ENCODE results near the gene TFDP2.
A peak's percentile ranks its signal among the peaks of the same experiment; 100 is the strongest.
"Not testable (repeated sequence)": the region's sequence is repeated elsewhere in the genome, so short reads cannot be mapped to it uniquely, and the experiment has no call there.

Gene TFDP2

DNA sequence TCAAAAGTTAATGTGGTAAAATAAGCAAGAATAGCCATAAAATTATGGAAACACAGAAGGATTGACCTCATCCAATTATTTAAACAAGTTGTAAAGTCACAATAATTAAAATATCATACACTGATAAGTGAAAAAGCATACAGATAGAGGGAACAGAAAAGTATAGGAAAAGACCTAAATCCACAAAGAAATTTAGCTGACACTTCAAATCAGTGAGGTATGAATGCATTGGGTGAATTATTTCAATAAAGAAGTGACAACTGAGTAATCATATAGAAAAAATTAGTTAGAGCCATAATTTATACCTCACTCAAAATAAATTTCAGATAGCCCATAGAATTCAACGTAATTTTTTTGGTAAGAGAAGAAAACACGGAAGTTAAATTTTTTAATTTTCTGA lies 25.1 kb downstream of the TFDP2 start:
- no peak for DNase-seq

DNA sequence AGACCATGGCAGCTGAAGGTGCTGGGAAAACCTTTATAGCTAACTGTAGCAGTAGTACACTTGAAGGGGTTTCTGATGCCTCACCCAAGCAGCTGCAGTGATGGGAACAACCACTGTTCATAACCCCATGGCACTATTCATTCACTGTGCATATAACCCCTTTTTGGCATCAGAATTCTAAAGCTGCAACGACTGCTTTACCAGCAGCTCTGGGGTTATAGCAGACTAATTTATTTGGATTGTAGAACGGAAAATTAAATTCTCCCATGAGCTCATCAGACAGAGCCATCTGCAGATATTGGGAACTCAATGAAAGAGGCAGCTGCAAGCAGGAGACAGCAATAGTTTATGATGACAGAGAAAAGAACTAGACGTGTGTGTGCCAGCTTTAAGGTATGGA lies 28.6 kb downstream of the TFDP2 start:
- peak in 1 of 2 experiments; percentile 10 for DNase-seq

DNA sequence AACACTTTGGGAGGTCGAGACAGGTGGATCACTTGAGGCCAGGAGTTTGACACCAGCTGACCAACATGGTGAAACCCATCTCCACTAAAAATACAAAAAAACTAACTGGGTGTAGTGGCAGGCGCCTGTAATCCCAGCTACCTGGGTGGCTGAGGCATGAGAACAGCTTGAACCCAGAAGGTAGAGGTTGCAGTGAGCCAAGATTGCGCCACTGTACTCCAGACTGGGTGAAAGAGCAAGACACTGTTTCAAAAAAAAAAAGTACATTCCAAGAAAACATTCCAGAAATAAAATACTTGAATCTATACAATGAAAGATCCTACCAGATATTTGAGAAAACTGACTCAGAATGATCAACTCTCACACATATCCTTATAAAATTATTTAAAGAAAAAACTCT lies 30.4 kb downstream of the TFDP2 start:
- no peak for DNase-seq

DNA sequence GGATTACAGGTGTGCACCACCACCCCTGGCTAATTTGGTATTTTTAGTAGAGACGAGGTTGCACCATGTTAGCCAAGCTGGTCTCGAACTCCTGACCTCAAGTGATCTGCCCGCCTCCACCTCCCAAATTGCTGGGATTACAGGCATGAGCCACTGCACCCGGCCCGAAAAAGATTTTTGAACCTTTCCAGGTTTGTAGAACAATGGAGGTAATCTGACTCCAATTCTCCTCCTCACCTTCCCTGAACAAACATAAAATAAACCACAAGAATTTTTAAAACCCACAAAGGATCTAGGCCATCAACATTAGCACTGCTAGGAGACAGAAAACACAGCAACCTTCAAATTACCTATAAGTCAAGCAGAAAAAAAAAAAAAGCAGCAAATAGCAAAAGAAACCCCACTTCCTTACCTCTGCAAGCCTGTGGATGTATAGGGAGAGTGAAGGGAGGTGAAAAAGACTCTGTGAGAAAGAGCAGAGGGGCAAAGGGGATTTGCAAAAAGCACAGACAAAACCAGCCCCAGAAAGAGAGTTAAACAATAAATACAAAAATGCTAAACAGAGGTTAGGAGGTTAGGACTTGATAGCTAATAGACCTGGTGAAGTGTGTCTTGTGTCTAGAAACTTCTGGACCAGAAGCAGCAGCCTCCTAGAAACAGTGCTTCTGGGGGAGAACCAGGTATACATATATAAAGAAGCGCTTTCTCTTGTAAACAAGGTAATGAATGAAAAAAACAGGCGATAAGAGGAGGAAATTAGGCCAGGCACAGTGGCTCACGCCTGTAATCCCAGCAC lies 32.1 kb downstream of the TFDP2 start:
- no peak for DNase-seq

DNA sequence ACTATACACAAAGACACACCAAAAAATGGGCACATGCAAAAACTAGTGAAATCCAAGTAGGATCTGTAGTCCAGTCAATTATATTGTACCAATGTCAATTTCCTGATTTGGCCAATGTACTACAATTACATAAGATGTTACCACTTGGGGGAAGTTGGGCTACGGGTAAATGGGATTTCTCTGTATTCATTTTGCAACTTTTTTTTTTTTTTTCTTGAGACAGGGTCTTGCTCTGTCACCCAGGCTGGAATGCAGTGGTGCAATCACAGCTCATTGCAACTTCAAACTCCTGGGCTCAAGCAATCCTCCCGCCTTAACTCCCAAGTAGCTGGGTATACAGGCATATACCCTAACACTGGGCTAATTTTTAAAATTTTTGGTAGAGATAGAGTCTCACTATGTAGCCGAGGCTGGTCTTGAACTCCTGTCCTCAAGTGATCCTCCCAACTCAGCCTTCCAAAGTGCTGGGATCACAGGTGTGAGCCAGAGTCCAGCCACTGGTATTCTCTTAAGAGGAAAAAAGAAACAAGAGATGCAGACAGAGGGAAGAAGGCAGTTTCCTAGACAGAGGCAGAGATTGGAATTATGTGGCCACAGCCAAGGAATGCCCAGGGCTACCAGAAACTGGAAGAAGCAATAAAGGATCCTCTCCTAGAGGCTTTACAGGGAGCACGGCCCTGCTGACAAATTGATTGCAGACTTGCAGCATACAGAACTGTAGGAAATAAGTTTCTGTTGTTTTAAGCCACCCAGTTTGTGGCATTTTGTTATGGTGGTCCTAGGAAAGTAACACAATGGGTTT lies 33.3 kb downstream of the TFDP2 start:
- no peak for DNase-seq

DNA sequence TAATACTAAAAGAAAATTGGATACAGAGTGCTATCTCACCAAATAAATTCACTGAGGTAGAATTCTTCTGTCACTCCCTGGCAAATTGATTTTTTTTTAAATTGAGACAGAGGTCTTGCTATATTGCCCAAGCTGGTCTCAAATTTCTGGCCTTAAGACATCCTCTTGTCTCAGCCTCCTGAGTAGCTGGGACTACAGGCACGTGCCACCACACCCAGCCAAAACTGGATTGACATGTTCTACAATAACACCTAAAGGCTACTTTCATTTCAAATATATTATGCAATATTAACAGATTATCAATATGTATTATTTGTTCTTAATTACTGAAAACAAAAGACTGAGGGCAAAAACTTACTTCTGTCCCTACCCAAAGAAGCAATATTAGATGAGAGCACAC lies 36.7 kb downstream of the TFDP2 start:
- DNase-seq: no peak

DNA sequence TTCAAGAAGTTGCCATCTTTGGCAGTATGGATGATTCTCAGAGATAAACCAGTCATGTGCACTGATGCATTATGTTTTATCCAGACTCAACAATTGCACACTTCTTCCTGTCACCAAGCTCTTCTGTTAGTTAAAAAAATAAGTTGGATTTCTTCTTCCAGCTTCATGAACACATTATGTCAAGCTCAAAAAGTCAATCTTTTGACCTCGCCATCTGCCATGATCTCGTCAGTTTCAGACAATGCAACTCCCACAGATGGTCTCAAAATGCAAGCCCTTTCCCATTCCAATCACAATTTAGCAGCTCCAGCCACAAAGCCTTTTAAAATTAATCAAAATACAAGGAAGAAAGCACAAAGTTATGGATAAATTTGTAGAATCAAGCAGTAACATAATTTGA lies 42.8 kb downstream of the TFDP2 start:
- DNase-seq: no peak

DNA sequence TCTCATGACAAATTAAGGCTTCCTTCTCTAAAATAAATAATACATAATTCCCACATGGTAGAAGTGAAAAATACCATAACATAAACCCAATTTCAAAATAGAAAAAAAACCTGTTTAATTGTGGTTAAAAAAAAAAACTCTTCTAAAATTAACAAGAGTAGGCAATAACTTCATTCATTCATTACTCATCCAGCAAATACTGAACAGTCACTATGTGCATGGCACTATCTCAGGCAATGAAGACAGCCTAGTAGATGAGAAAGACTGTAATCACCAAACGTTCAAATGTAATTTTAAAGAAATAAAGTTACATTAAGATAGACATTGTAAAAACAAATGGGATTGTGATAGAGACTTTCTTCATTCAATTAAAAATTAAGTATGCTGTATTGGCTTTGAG lies 43.4 kb downstream of the TFDP2 start:
- DNase-seq: no peak

DNA sequence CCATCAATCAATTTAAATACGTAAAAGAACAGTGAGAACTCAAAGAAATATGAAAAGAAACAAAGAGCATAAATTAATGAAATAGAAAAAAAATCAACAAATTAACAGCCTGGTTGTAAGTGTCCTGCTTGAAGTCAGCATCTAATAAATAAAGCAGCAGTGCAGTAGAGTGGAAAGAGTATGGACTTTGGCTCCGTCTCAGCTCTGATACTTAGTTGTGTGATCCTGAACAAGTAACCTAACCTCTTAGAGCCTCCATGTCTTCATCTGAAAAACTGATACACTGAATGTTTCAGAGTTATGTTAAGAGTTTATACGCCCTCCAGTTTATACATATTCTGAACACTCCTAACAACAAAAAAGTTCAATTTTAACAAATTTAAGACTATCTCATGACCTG lies 44.6 kb downstream of the TFDP2 start:
- DNase-seq: no peak

DNA sequence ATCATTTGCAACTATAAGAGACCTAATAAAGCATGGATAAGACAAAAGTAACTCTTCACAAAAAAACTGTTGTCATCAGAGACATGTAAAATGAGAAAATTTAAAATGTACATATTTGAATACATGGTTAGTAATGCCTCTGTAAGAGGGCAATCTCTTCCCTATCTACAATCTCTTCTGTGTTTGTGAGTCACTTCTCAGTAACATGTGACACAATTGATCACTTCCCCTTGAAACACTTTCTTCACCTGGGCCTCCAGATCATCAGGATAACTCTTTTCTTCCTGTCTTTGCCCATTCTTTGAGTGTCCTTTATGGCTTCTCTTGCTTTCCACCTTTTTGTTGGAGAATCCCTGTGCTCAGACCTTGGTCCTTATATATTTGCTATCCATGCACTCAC lies 50.4 kb downstream of the TFDP2 start:
- no peak for DNase-seq

DNA sequence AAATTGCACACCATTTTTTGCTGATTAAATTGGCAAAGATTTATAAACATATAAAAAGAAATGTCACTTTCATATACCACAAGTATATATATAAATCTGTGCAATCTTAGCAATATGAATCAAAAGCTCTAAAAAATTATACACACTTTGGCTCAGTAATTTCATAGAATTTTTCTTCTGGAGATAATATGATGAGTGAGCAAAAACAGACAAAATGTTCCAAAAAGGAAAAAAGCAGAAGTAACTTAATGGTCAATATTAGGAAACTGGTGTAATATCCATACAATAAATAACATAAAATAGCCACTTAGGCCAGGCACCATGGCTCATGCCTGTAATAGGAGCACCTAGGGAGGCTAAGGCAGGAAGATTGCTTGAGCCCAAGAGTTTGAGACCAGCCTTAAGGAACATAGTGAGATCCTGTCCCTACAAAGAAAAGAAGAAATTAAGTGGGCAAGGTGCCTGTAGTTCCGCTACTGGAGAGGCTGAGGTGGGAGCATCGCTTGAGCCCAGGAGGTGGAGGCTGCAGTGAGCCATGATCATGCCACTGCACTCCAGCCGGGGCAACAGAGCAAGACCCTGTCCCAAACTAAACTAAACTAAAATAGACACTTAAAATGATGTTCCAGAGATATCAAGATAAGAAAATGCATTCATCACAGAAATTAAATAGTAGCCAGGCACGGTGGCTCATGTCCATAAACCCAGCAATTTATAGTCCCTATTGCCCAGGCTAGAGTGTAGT lies 52.1 kb downstream of the TFDP2 start:
- DNase-seq: no peak

DNA sequence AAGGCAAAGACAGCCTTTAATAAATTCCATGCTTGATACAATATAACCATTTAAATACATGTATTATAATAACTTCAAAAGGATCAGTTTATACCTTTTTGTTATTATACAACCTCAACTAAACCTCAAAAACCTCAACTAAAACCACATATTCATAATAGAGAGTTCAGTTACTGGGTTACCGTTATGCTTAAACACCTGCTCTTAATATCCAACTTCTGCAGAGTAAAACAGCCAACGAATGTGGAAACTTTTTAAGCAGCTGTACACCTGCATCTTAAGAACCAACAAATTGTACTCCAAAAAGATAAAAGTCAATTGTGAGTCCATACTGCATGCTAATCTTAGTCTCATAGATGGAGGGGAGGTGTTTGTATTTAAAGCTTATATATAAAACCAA lies 53.5 kb downstream of the TFDP2 start:
- no peak for DNase-seq

DNA sequence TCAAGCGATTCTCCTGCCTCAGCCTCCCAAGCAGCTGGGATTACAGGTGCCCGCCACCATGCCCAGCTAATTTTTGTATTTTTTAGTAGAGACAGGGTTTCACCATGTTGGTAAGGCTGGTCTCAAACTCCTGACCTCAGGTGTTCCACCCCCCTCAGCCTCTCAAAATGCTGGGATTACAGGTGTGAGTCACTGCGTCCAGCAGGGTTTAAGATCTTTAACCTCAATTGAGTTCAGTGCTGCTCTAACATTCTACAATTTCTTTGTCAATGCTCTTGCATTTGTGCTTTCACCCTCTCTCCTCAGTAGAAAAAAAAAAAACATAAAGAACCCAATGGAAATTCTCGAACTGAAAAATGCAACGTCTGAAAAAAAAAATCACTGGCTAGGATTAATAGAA lies 60.4 kb downstream of the TFDP2 start:
- not testable (repeated sequence) for DNase-seq

DNA sequence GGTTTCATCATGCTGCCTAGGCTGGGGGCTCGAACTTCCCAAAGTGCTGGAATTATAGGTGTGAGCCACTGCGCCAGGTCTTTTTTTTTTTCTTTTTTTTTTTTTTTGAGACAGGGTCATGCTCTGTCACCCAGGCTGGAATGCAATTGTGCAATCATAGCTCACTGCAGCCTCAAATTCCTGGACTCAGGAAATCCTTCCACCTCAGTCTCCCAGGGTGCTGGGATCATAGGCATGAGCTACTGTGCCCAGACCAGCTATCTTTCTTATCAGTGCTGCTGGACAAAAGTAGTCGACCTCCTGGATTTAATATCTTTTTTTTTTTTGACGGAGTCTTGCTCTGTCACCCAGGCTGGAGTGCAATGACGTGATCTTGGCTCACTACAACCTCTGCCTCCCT lies 60.8 kb downstream of the TFDP2 start:
- DNase-seq: no peak

DNA sequence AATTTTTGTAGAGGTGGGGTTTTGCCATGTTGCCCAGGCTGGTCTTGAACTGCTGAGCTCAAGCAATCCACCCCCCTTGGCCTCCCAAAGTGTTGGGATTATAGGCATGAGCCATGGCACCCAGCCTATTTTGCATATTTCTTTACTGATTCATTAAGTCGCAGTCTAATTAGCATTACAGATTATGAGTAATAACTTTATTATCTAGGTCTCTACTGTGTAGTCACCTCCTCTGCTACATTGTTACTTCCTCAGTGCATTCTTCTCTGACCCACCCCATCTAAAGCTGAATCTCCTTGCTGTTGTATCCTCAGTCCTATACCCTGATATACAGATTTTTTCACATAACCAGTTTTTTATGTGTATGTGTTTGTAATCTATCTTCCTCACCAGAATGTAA lies 61.7 kb downstream of the TFDP2 start:
- no peak for DNase-seq

DNA sequence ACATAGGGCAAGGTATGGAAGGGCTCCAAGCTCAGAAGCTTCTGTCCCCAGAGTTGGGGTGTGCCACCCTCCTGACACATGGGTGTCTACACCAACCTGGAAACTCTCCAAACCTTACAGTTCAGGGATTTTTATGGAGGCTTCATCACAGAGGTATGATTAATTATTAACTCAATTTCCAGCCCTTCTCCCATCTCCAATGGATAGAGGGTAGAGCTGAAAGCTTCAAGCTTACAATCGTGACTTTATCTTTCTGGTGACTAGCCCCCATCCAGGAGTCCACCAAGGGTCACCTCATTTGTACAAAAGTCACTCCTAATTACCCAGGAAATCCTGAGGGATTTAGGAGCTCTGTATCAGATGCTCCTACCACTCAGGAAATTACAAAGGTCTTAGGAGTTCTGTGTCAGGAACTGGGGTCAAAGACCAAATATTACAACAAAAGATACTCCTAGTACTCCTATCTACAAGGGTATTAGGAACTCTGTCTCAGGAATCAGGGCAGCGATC lies 62.7 kb downstream of the TFDP2 start:
- DNase-seq: no peak

DNA sequence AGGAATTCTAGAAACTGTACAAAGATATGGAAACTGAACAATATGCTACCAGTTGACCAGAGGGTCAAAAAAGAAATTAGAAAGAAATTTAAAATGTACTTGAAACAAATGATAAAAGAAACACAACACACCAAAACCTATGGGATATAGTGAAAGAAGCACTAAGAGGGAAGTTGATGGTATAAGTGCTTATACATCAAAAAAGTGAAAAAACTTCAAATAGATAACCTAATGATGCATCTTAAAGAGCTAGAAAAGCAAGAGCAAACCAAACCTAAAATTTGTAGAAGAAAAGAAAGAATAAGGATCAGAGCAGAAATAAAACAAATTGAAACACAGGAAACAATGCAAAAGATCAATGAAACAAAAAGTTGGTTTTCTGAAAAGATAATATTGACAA lies 68.2 kb downstream of the TFDP2 start:
- no peak for DNase-seq

DNA sequence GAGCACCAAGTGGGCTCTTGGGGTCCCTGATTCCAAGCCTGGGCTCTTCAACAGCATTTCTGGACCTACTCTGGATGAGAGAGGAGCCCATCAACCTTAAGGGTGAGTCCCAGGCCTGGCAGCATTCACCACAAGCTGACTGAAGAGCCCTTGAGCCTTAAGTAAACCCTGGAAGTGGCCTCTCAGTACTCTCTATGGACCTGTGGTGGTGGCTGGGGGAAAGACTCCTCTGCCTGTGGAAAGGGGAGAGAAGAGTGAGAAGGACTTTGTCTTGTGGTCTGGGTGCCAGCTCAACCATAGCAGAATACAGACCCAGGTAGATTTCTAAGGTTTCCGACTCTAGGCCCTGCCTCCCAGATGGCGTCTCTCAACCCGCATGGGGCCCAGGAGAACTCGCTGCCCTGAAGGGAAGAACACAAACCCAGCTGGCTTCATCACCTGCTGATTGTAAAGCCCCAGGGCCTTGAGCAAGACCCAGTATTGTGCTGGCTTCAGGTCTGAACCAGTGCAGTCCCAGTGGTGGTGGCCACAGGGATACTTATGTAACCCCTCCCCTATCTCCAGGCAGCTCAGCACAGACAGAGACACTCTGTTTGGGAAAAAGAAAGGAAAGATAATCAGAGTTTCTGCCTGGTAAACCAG lies 71.4 kb downstream of the TFDP2 start:
- peak; percentile 4 for DNase-seq

DNA sequence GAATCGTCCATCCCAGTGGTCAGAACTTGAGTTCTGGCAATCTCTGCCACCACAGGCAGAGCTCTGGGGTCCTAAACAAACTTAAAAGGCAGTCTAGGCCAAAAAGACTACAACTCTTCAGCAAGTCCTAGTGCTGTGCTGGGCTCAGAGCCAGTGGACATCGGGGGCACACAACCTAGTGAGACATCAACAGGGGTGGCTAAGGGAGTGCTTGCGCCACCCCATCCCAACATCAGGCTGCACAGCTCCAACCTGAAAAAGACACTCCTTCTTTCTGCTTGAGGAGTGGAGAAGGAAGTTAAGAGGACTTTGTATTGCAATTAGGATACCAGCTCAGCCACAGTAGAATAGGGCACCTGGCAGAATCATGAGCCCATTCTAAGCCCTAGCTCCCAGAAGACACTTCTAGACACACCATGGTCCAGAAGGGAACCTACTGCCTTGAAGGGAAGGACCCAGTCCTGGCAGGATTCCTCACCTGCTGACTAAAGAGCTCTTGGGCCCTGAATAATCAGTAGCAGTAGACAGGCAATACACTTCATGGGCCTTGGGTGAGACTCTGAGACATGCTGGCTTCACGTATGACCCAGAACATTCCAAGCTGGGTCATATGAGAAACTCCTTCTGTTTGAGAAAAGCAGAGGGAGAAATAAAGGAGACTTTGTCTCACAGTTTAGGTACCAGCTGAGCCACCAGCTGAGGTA lies 72.0 kb downstream of the TFDP2 start:
- no peak for DNase-seq

DNA sequence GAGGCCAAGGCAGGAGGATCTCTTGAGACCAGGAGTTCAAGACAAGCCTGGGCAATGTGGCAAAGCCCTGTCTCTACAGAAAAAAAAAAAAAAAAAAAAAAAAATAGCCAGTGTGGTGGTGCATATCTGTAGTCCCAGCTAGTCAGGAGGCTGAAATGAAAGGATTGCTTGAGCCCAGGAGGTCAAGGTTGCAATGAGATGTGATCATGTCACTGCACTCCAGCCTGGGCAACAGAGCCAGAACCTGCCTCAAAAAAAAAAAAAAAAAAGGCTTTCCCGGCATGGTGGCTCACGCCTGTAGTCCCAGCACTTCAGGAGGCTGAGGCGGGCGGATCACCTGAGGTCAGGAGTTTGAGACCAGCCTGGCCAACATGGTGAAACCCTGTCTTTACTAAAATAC lies 73.7 kb downstream of the TFDP2 start:
- DNase-seq: not testable (repeated sequence)

DNA sequence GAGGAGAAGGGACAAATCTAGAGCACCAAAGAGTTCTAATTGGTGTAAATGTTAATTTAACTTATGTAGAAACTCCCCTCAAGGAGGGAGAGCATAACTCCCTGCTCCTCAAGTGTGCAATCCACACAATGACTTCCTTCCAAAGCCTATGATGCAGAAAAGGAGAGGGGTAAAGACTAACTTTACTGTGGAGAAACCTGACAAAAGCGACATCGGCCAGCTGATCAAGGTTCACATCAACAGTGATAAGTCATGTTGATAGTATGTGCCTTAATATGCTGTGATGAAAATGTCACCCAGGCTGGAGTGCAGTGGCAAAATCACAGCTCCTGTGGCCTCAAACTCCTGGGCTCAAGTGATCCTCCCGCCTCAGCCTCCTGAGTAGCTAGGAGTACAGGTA lies 76.5 kb downstream of the TFDP2 start:
- no peak for DNase-seq

DNA sequence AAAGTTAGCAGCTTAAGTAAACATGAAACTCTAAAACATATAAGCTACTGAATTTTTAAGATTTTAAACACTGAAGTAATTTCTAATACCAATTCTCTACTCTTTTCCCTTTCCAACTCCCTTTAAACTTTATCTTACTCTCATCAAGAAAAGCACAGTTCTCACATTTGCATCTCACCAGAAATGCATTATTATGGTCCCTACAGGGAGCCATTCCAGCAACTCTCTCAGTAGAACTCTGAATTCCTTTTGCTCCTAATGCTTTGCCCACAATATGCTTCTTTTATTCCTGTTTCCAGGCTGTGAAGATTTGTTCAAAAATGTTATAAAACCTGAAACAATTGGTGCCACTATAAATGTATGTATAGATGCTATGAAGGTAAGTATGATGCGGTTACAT lies 83.4 kb downstream of the TFDP2 start:
- no peak for DNase-seq

Data from SHP77 (cell line).